ENCODE data around the gene CFAP161.

The CFAP161 gene

GRCh38 chr15:81117581-81117980 lies 16.5 kb upstream of the CFAP161 start:
- WGBS (ENCODE audit: extremely low coverage, insufficient coverage, insufficient read length), result 100% methylated on average over 3 of the region's 3 CpGs

GRCh38 chr15:81118361-81118760 lies 15.7 kb upstream of the CFAP161 start:
- no peak overlapping the region for H3K14ac ChIP-seq (ENCODE audit: low read length)
- DNase-seq, result no peak
- H3K9me3 ChIP-seq (ENCODE audit: insufficient read depth, low read depth, low read length), result no peaks in the 10 kb centered on the region
- peak overlapping the region; percentile 59 for H4K12ac ChIP-seq (ENCODE audit: low read depth, low read length)
- no peak overlapping the region for H3K27ac ChIP-seq (ENCODE audit: low read depth, low read length)
- H2BK120ac ChIP-seq (ENCODE audit: insufficient read depth, low read length, poor library complexity), result no peak overlapping the region
- no CpG with 5 or more reads among the region's 42 CpGs for WGBS (ENCODE audit: extremely low coverage, insufficient coverage, insufficient read length)
- H2BK5ac ChIP-seq (ENCODE audit: low read depth, low read length, poor library complexity), result no peak overlapping the region
- no peaks in the 10 kb centered on the region for H3K79me2 ChIP-seq (ENCODE audit: control insufficient read depth, insufficient read depth, low read length, poor library complexity)
- H3K18ac ChIP-seq (ENCODE audit: low read length), result no peak overlapping the region
- no peak overlapping the region for H3K4ac ChIP-seq (ENCODE audit: low read depth, low read length)
- H3K4me3 ChIP-seq (ENCODE audit: low read depth, low read length), result no peak overlapping the region
- no peak overlapping the region for H2AFZ ChIP-seq (ENCODE audit: insufficient read depth, low read length, poor library complexity)
- no peak overlapping the region for H3K9ac ChIP-seq (ENCODE audit: low read length)
- H3K4me2 ChIP-seq (ENCODE audit: low read length), result no peak overlapping the region
- no peak overlapping the region for H2AK5ac ChIP-seq (ENCODE audit: low read length)
- H3K27me3 ChIP-seq (ENCODE audit: insufficient read depth, low read length), result no peaks in the 10 kb centered on the region
- H2BK12ac ChIP-seq (ENCODE audit: low read length), result no peak overlapping the region
- H4K91ac ChIP-seq (ENCODE audit: low read depth, low read length), result no peak overlapping the region
- H4K8ac ChIP-seq (ENCODE audit: low read depth, low read length), result no peak overlapping the region
- H3K79me1 ChIP-seq (ENCODE audit: low read length), result no peaks in the 10 kb centered on the region
- H3K23ac ChIP-seq (ENCODE audit: low read length), result no peak overlapping the region
- peaks cover 0 to 2% of the 10 kb centered on the region in 2 experiments for H3K4me1 ChIP-seq (ENCODE audit: control insufficient read depth in 1 of 2, insufficient read depth in 2 of 2, low read length in 2 of 2)
- H3K36me3 ChIP-seq (ENCODE audit: control insufficient read depth in 1 of 2, insufficient read depth in 2 of 2, low read length in 2 of 2), result no peaks in the 10 kb centered on the region

More at GRCh38 chr15:81117581-81117980, 16.5 kb upstream of the CFAP161 start:
- Histone ChIP-seq H4K91ac (ENCODE audit: low read depth, low read length) (no peak overlapping the region), H3K36me3 (ENCODE audit: control insufficient read depth in 1 of 2, insufficient read depth in 2 of 2, low read length in 2 of 2) (no peaks in the 10 kb centered on the region), H4K12ac (ENCODE audit: low read depth, low read length) (no peak overlapping the region), H3K14ac (ENCODE audit: low read length) (no peak overlapping the region), H3K9me3 (ENCODE audit: insufficient read depth, low read depth, low read length) (no peaks in the 10 kb centered on the region), H3K4ac (ENCODE audit: low read depth, low read length) (no peak overlapping the region), H2BK12ac (ENCODE audit: low read length) (no peak overlapping the region), H2BK5ac (ENCODE audit: low read depth, low read length, poor library complexity) (no peak overlapping the region), H3K4me1 (ENCODE audit: control insufficient read depth in 1 of 2, insufficient read depth in 2 of 2, low read length in 2 of 2) (peaks cover 0 to 2% of the 10 kb centered on the region in 2 experiments), H3K9ac (ENCODE audit: low read length) (no peak overlapping the region), H4K8ac (ENCODE audit: low read depth, low read length) (no peak overlapping the region), H3K27ac (ENCODE audit: low read depth, low read length) (no peak overlapping the region), H2AFZ (ENCODE audit: insufficient read depth, low read length, poor library complexity) (no peak overlapping the region), H2AK5ac (ENCODE audit: low read length) (no peak overlapping the region), H3K4me2 (ENCODE audit: low read length) (no peak overlapping the region), H3K4me3 (ENCODE audit: low read depth, low read length) (no peak overlapping the region), H3K27me3 (ENCODE audit: insufficient read depth, low read length) (no peaks in the 10 kb centered on the region), H3K79me2 (ENCODE audit: control insufficient read depth, insufficient read depth, low read length, poor library complexity) (no peaks in the 10 kb centered on the region), H3K18ac (ENCODE audit: low read length) (no peak overlapping the region), H3K23ac (ENCODE audit: low read length) (no peak overlapping the region), H2BK120ac (ENCODE audit: insufficient read depth, low read length, poor library complexity) (no peak overlapping the region), H3K79me1 (ENCODE audit: low read length) (no peaks in the 10 kb centered on the region)
- DNase-seq, result no peak

- no peak overlapping the region for H3K9ac ChIP-seq (ENCODE audit: low read length)
- H3K14ac ChIP-seq (ENCODE audit: low read length), result no peak overlapping the region
- no peak overlapping the region for H2AFZ ChIP-seq (ENCODE audit: insufficient read depth, low read length, poor library complexity)
- no peaks in the 10 kb centered on the region for H3K27me3 ChIP-seq (ENCODE audit: insufficient read depth, low read length)
- peaks cover 0 to 2% of the 10 kb centered on the region in 2 experiments for H3K4me1 ChIP-seq (ENCODE audit: control insufficient read depth in 1 of 2, insufficient read depth in 2 of 2, low read length in 2 of 2)
- no peak overlapping the region for H2BK5ac ChIP-seq (ENCODE audit: low read depth, low read length, poor library complexity)
- H3K4me3 ChIP-seq (ENCODE audit: low read depth, low read length), result no peak overlapping the region
- H3K18ac ChIP-seq (ENCODE audit: low read length), result no peak overlapping the region
- no peak overlapping the region for H4K91ac ChIP-seq (ENCODE audit: low read depth, low read length)
- H3K79me1 ChIP-seq (ENCODE audit: low read length), result no peaks in the 10 kb centered on the region
- no peak overlapping the region for H2BK12ac ChIP-seq (ENCODE audit: low read length)
- no peak for DNase-seq
- no peaks in the 10 kb centered on the region for H3K9me3 ChIP-seq (ENCODE audit: insufficient read depth, low read depth, low read length)
- H3K4ac ChIP-seq (ENCODE audit: low read depth, low read length), result no peak overlapping the region
- H2AK5ac ChIP-seq (ENCODE audit: low read length), result no peak overlapping the region
- no peak overlapping the region for H3K4me2 ChIP-seq (ENCODE audit: low read length)
- no peak overlapping the region for H4K8ac ChIP-seq (ENCODE audit: low read depth, low read length)
- no peak overlapping the region for H2BK120ac ChIP-seq (ENCODE audit: insufficient read depth, low read length, poor library complexity)
- H3K36me3 ChIP-seq (ENCODE audit: control insufficient read depth in 1 of 2, insufficient read depth in 2 of 2, low read length in 2 of 2), result no peaks in the 10 kb centered on the region
- H3K23ac ChIP-seq (ENCODE audit: low read length), result no peak overlapping the region
- no peak overlapping the region for H3K27ac ChIP-seq (ENCODE audit: low read depth, low read length)
- no peaks in the 10 kb centered on the region for H3K79me2 ChIP-seq (ENCODE audit: control insufficient read depth, insufficient read depth, low read length, poor library complexity)
- no peak overlapping the region for H4K12ac ChIP-seq (ENCODE audit: low read depth, low read length)
These were observed 14.0 kb upstream of the CFAP161 start for GRCh38 chr15:81120069-81120468.

- H2BK12ac ChIP-seq (ENCODE audit: low read length), result no peak overlapping the region
- no peak overlapping the region for H2AK5ac ChIP-seq (ENCODE audit: low read length)
These were observed 7.2 kb upstream of the CFAP161 start for GRCh38 chr15:81126892-81127291.

More at GRCh38 chr15:81126892-81127291, 7.2 kb upstream of the CFAP161 start:
- H2AFZ ChIP-seq (ENCODE audit: insufficient read depth, low read length, poor library complexity), result no peak overlapping the region
- H3K23ac ChIP-seq (ENCODE audit: low read length), result no peak overlapping the region
- no peak overlapping the region for H3K4me3 ChIP-seq (ENCODE audit: low read depth, low read length)
- H3K79me2 ChIP-seq (ENCODE audit: control insufficient read depth, insufficient read depth, low read length, poor library complexity), result no peaks in the 10 kb centered on the region
- no peak overlapping the region for H3K4ac ChIP-seq (ENCODE audit: low read depth, low read length)
- H3K4me1 ChIP-seq (ENCODE audit: control insufficient read depth in 1 of 2, insufficient read depth in 2 of 2, low read length in 2 of 2), result no peaks in the 10 kb centered on the region
- H3K4me2 ChIP-seq (ENCODE audit: low read length), result no peak overlapping the region
- no peak overlapping the region for H3K18ac ChIP-seq (ENCODE audit: low read length)
- H2BK5ac ChIP-seq (ENCODE audit: low read depth, low read length, poor library complexity), result no peak overlapping the region
- no peak overlapping the region for H4K91ac ChIP-seq (ENCODE audit: low read depth, low read length)
- H3K14ac ChIP-seq (ENCODE audit: low read length), result no peak overlapping the region
- DNase-seq, result no peak
- H3K27me3 ChIP-seq (ENCODE audit: insufficient read depth, low read length), result no peaks in the 10 kb centered on the region
- no CpG with 5 or more reads among the region's 3 CpGs for WGBS (ENCODE audit: extremely low coverage, insufficient coverage, insufficient read length)
- H3K36me3 ChIP-seq (ENCODE audit: control insufficient read depth in 1 of 2, insufficient read depth in 2 of 2, low read length in 2 of 2), result no peaks in the 10 kb centered on the region
- no peak overlapping the region for H2BK120ac ChIP-seq (ENCODE audit: insufficient read depth, low read length, poor library complexity)
- no peaks in the 10 kb centered on the region for H3K79me1 ChIP-seq (ENCODE audit: low read length)
- H3K9me3 ChIP-seq (ENCODE audit: insufficient read depth, low read depth, low read length), result no peaks in the 10 kb centered on the region
- H3K27ac ChIP-seq (ENCODE audit: low read depth, low read length), result no peak overlapping the region
- H4K8ac ChIP-seq (ENCODE audit: low read depth, low read length), result no peak overlapping the region
- no peak overlapping the region for H3K9ac ChIP-seq (ENCODE audit: low read length)
- no peak overlapping the region for H4K12ac ChIP-seq (ENCODE audit: low read depth, low read length)

Measured in trophoblast cell (in vitro differentiated cells and primary cell).